ENCODE measurements around the gene EHBP1. TPM values are rescaled to one million over a fixed set of nuclear protein-coding genes. Genes with fewer than 3 reads are reported as not detected.

Gene EHBP1
- polyA plus RNA-seq, 3 donors: 4.2 to 6.1 (median 6.0) TPM

DNA sequence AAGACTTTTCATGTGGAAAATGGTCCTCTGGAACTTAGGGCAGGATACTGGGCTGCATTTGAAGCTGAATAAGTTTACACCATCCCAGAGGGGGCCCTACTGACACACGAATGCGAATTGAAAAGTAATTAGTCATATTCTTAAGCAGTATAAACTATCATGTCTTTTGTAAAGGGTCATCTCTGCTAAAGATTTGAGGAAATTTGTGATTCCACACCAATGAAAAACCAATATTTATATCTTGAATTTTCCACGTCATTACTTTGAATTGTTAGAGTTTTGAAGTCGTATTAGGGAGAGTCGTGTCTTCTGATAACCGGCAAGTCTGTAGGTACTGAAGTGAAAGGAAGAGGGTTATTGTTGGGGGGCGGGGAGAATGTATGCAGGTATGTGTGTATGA lies 341.0 kb downstream of the EHBP1 start:
- Mint-ChIP-seq H3K9me3 (peaks cover 0 to 20% (median 9%) of the 10 kb centered on the region in 7 donors), H3K36me3 (peaks cover 24 to 27% of the 10 kb centered on the region in 2 donors), H3K27me3 (ENCODE audit: low read depth in 3 of 3) (peaks cover 55 to 65% (median 60%) of the 10 kb centered on the region in 3 donors), H3K27ac (no peak overlapping the region), H3K4me3 (peak overlapping the region in 1 of 2 donors; percentile 74), H3K4me1 (peaks cover 37% of the 10 kb centered on the region)
- Histone ChIP-seq H3K27ac (ENCODE audit: low read depth in 1 of 2, low read length in 2 of 2) (no peak overlapping the region), H4K20me1 (ENCODE audit: insufficient read depth, low read length) (no peaks in the 10 kb centered on the region), H2AFZ (ENCODE audit: insufficient read depth, low read depth, low read length, poor library complexity, severe bottlenecking) (no peak overlapping the region), H3K79me2 (ENCODE audit: insufficient read depth, low read length) (no peaks in the 10 kb centered on the region), H3K9me3 (replicated peaks in 1 of 2; ENCODE audit: control insufficient read depth in 1 of 2, insufficient read depth in 1 of 2, low read length in 2 of 2) (peaks cover 0 to 27% of the 10 kb centered on the region in 2 donors), H3K27me3 (ENCODE audit: control insufficient read depth in 2 of 2, insufficient read depth in 2 of 2, low read length in 2 of 2) (peaks cover 48 to 66% of the 10 kb centered on the region in 2 donors), H3K36me3 (replicated peaks in 1 of 2; ENCODE audit: control insufficient read depth in 1 of 2, insufficient read depth in 2 of 2, low read length in 2 of 2) (no peaks in the 10 kb centered on the region), H3K4me3 (replicated peaks in 1 of 3; ENCODE audit: low read depth in 2 of 3, low read length in 3 of 3) (no peak overlapping the region), H3K9ac (ENCODE audit: insufficient read depth, low read length, poor library complexity, severe bottlenecking) (no peak overlapping the region), H3K4me2 (replicated peaks; ENCODE audit: extremely low read depth, low read length, poor library complexity, severe bottlenecking) (no peak overlapping the region), H3K4me1 (ENCODE audit: control insufficient read depth in 1 of 2, insufficient read depth in 2 of 2, low read length in 2 of 2) (peaks cover 19 to 44% of the 10 kb centered on the region in 2 donors)
- intact Hi-C loops (cut with micrococcal nuclease): no loop called here
- WGBS (ENCODE audit: insufficient coverage): 100% methylated on average over 3 of the region's 7 CpGs
- no peak for TF ChIP-seq CTCF (IDR thresholded peaks at IDR 0.05)
- DNase-seq: no peak

DNA sequence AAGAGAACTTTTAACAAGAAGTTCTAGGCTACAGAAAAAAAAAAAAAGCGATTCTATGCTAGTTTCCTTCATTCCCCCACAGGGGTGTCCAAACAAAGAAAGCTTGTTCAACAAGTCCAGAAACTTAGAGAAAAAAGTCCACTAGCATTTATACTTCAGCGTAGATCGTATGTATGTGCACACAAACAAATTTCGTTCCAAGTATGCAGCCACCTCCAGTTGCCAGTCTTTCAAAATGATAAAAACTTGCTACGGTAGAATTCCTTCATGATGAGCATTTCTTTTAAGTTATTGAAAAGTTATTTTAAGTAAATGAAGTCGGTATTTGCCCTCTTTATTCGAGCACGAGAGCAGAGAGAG lies 341.4 kb downstream of the EHBP1 start:
- Histone ChIP-seq H3K4me3 (replicated peaks in 1 of 3; ENCODE audit: low read depth in 2 of 3, low read length in 3 of 3) (no peak overlapping the region), H3K4me1 (ENCODE audit: control insufficient read depth in 1 of 2, insufficient read depth in 2 of 2, low read length in 2 of 2) (peaks cover 19 to 48% of the 10 kb centered on the region in 2 donors), H3K9me3 (replicated peaks in 1 of 2; ENCODE audit: control insufficient read depth in 1 of 2, insufficient read depth in 1 of 2, low read length in 2 of 2) (peaks cover 0 to 28% of the 10 kb centered on the region in 2 donors), H4K20me1 (ENCODE audit: insufficient read depth, low read length) (no peaks in the 10 kb centered on the region), H3K9ac (ENCODE audit: insufficient read depth, low read length, poor library complexity, severe bottlenecking) (no peak overlapping the region), H2AFZ (ENCODE audit: insufficient read depth, low read depth, low read length, poor library complexity, severe bottlenecking) (no peak overlapping the region), H3K27ac (ENCODE audit: low read depth in 1 of 2, low read length in 2 of 2) (no peak overlapping the region), H3K4me2 (replicated peaks; ENCODE audit: extremely low read depth, low read length, poor library complexity, severe bottlenecking) (no peak overlapping the region), H3K79me2 (ENCODE audit: insufficient read depth, low read length) (no peaks in the 10 kb centered on the region), H3K27me3 (ENCODE audit: control insufficient read depth in 2 of 2, insufficient read depth in 2 of 2, low read length in 2 of 2) (peaks cover 52 to 70% of the 10 kb centered on the region in 2 donors), H3K36me3 (replicated peaks in 1 of 2; ENCODE audit: control insufficient read depth in 1 of 2, insufficient read depth in 2 of 2, low read length in 2 of 2) (no peaks in the 10 kb centered on the region)
- intact Hi-C loops (cut with micrococcal nuclease): no loop called here
- Mint-ChIP-seq H3K27me3 (ENCODE audit: low read depth in 3 of 3) (peaks cover 59 to 69% (median 63%) of the 10 kb centered on the region in 3 donors), H3K4me1 (peaks cover 40% of the 10 kb centered on the region), H3K36me3 (peaks cover 24 to 27% of the 10 kb centered on the region in 2 donors), H3K9me3 (peaks cover 0 to 24% (median 9%) of the 10 kb centered on the region in 7 donors), H3K4me3 (peak overlapping the region in 1 of 2 donors; percentile 74), H3K27ac (no peak overlapping the region)
- no peak for TF ChIP-seq CTCF (IDR thresholded peaks at IDR 0.05)
- 24% methylated on average over 5 of the region's 8 CpGs for WGBS (ENCODE audit: insufficient coverage)
- no peak for DNase-seq

All from CD14-positive monocyte (primary cell).